T-helper 2 cell treated with Interferon-gamma antibody and Interleukin-4, amounts not matched to agents 100 ng/mL and 5 ng/mL, for 36 hours (primary cell): ENCODE measurements around the gene TNFSF10. TPM values are rescaled to one million over a fixed set of nuclear protein-coding genes. Genes with fewer than 3 reads are reported as not detected.

ENCODE experiments used
- intact Hi-C: fragments of 100-400 bp; cut with micrococcal nuclease; formaldehyde crosslinking; loops from one replicate; pipeline ENCODE4 v1.15.1; 2023
- total RNA-seq: library from RNA; stranded (reverse); gene quantifications from 2 replicates; pipeline ENCODE4 v1.2.3, GENCODE V29; 2022

The TNFSF10 gene
- total RNA-seq, 1 donor from 2014 or later: 140 TPM

DNA sequence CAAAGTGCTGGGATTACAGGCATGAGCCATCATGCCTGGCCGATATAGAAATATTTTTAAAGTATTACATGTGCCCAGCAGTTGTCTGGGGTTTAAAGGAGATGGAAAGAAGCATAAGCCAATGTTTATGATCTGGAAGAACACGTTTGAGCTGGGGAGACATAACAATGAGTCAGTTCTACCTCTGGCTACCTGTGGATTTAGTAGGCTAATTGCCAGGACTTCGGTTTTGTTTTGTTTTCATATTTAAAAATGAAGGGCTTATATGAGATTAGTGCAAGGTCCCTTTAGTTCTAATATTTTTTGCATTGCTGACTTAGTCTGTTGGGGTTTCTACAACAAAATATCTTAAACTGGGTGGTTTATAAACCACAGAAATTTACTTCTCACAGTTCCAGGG lies 22.9 kb upstream of the TNFSF10 start:
- intact Hi-C loops: no loop called here

DNA sequence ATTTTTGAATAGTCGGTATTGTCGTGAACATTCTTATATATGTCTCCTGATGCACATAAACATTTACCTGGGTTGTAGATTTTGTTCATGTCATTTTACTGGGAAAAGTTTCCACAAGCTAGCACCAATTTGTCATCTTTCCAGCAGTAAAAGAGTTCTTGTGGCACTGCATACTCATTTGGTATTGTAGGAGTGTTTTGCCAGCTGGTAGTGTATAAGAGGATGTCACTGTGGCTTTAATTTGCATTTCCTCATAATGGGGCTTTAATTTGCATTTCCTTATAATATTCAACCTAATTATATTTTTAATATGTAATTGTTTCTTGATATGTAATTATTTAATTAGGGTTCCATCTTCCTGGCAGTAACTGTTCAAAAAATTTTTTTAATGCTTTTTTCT lies 21.2 kb upstream of the TNFSF10 start:
- intact Hi-C loops: no loop called here

DNA sequence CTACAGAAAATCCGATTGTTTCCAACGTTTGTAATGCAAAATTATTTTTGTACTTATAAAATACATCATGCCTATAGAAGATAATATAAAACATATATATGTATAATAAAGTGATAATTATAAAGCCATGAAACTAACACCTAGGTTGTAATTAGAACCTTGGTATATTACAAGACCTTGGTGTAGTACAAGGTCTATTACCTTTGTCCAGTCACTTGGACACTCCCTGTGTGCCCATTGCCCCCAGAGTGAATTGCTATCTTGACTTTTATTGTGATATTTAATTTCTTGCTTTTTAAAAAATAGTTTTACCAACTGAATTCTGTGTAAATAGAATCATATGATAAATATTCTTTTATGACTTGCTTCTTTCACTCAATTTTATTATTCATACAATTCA lies 20.7 kb upstream of the TNFSF10 start:
- intact Hi-C loops: no loop called here

DNA sequence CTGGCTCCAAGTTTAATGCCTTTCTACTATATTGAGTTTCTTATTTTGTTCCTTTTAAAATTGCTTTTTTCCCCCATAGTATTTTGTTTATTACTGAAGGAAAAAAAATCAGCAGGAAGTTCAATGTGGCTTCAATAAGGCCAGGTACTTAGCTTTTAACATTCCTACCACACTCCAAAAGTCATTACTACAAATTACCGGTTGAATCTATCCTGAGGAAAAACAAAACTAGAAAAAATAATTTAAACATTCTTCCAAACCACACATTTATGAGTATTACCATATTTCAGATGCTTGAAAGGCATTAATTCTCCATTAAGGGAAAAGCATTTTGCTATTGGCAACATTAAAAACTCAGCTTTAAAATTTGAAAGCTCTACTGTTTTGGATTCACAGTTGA lies 20.2 kb upstream of the TNFSF10 start:
- intact Hi-C loops: no loop called here

DNA sequence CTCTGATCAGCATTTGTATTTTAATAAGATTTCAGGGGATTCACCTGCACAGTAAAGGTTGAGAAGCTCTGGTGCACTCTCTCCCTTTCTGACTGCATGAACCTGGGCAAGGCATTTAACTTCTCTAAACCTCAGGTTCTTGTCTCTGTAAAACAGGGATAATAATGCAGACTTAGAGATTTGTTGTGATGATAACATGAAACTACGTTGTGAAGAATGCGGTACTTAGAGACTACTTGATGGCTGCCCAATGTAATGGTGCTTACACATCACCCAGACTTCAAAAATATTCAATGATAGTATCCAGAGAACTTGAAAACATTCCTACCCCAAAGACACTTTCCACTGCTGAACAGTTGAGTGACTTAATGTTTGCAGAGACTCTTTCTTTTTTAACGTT lies 19.8 kb upstream of the TNFSF10 start:
- intact Hi-C loops: no loop called here

DNA sequence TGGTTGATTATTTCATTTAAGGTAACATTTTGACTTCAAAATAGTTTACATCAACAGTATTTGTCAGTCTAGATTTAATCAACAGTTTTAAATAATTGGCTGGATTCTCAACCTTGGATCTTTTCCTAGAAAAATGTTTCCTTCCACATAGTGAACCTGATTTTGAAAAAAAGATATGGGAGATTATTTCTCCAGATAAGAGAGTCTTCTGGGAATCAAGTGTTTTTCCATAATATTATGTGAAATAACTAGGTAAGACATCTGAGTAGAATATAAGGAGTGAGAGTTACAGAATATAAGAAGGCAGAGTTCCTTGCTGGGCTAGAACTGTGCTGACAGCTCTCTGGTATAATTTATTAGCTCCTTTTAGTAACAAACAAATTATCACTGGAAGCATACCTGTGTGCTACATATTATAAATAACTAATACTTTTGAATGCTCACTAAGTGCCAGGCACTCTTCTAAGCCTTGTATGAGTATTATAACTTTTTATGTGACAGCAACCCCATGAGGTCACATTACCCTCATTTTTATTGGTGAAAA lies 18.8 kb upstream of the TNFSF10 start:
- intact Hi-C loops: no loop called here

DNA sequence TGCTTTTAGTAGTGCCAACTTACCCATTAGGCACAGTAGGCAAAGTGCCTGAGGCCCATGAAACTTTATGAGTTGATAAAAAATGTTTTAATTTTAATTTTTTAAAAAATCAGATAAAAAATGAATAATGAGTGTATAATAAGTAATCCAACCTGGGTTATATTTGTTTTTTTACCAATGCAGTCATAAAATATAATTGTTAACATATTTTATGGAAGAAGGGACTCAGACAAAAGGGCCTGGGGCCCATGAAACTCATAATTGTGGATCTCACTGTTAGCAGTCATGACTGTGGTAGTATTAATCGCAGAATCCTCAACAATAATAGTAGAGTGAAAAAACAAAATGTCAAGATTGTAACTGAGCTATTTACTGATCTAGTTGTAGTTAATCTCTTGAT lies 16.8 kb upstream of the TNFSF10 start:
- intact Hi-C loops: no loop called here

DNA sequence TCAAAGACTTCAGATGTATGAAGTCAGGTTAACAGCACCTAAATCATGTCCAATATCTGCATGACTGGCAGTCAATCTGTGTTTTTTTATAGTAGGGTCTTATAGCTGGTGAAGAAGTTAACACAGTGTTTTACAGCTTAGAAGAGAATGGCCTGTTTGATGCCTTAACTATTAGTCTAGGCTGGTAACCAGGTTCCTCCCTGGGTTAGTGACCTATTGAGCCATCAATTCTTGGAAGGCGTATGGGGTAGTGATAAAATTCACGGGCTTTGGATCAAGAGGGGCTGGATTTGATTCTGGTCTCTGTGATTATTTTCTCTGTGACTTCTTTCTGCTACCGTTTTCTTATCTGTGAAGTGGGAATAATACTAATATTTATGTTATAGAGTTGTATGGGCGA lies 16.0 kb upstream of the TNFSF10 start:
- intact Hi-C loops: no loop called here

DNA sequence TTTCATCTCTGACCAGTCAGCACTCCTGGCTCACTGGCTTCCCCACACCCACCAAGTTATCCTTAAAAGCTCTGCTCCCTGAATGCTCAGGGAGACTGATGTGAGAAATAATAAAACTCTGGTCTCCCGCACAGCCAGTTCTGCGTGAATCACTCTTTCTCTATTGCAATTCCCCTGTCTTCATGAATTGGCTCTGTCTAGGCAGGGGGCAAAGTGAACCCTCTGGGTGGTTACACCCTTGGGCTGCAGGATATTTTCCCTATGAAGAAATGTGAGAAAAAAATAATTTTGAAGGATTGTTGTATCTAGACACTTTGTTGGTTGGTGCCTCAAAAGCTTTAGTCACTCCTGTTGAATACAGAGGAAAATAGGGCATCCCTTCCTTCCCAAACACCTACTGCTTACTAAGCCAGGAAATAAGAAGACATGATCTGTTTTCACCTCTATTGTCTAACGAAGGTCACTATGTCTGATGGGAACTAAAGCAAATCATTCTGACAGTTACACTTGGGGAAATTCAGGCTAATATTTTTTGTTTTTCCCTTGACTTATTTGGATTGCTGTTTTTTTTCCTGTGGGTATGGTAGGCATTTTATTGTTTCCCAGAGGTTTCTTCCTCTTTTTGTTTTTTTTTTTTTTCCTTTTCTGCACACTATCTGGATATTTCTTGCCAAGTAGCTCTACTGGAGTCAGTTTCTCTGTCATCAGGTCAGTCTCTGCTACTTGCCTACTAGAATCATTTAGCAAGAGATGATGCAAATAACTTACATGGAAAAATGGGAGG lies 15.3 kb upstream of the TNFSF10 start:
- intact Hi-C loops: no loop called here

DNA sequence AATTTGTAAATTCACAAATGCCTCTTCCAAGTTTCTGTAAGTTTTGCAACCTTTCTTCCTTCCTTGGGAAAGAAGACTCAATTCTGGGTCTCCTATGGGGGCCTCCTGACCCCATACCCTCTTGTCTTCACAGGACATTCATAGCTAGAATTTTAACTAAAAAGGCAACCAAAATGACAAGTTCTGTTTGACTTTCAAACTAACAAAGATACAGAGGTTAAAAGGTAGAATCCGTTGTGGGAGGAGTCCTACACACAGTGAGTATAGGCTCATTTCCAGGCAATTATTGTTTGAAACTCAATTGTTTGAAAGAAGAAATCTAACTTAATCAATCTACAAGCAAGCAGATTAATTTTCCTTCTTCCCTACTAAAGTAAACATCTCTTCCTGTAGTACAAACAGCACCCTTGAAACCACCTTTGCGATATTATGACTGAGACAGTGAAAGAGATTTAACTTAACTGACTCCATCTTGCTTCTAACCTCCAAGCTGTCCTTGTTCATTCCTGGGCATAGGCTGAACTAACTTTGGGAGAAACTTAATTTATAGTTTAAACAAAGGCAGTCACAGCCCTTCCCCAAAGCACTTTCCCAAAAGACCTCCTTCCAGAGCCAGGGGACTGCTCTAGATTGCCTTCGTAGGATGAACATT lies 14.4 kb upstream of the TNFSF10 start:
- intact Hi-C loops: no loop called here

DNA sequence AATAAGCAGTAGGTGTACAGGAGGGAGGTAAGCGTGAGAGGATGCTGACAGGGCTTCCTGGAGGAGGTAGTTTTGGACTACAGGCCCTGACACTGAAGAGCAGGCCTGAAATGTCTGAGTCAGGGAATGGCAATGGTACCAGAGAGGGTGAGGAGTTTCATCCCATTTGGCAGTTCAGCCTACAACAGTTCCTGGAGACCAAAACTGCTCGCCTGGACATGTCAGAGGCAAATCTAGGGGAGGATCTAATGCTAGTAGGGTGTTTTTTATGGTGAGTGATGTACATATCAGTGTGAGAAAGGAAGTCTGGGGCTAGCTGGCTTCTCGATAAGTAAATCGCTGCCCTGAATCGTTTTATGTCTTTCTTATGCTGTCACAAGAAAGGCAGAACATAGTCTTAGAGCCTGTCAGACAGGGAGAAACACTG lies 13.8 kb upstream of the TNFSF10 start:
- intact Hi-C loops: no loop called here

DNA sequence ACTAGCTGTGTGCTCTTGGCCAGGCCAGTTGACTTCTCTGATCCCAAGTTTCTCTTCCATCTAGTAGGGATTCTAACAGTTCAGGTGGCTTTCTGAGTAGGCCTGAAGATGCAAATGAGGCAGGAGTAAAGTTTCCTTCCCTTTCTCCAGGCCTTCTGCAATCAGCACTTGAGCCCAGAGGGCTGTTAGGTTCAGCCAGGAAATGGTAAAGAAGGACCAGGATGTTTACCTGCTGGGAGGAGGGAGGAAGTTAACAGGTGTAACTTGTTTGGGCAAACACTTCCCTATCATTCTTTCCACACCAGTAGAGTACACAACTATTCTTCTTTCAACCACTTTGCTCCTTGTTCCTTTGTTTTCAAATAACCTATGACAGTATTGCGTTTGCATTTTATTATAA lies 13.3 kb upstream of the TNFSF10 start:
- intact Hi-C loops: no loop called here

DNA sequence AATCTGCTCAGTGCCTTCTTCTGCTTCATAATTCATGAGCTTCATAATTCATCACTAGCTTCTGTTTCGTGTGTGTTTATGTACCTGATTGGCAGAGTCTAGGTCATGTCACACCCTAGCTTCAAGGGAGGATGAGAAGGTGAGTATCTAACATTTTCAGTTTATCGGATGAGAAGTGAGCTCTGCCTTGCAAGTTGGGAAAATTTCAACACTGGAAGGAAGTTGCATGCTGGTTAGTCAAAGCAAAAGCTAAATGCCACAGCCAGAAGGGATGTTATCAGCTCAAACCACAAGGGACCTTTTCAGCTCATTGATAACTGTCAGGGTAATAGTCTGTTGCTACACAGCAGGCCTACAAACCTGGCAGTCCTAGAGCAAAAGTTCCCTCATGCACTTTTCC lies 7.3 kb upstream of the TNFSF10 start:
- intact Hi-C loops: loop anchor here (1.0 to 2.0 kb wide), 5 partner anchors 8 to 62 kb away; no protein-coding TSS in a partner anchor

DNA sequence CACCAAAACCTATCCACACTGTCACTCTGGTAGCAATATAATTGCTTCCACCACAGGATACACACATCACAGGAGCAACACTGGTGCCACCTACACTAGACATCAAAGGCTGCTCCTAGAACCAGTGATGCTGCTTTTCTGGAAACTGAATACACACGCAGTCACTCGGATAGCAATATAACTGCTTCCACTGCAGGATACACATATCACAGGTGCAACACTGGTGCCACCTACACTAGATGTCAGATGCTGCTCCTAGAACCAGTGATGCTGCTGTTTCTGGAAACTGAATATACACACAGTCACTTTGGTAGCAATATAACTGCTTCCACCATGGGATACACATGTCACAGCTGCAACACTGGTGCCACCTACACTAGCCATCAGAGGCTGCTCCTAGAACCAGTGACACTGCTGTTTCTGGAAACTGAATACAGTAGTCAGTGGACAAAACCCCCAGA lies 6.9 kb upstream of the TNFSF10 start:
- intact Hi-C loops: loop anchor here (1.0 to 2.0 kb wide), 5 partner anchors 8 to 62 kb away; no protein-coding TSS in a partner anchor

DNA sequence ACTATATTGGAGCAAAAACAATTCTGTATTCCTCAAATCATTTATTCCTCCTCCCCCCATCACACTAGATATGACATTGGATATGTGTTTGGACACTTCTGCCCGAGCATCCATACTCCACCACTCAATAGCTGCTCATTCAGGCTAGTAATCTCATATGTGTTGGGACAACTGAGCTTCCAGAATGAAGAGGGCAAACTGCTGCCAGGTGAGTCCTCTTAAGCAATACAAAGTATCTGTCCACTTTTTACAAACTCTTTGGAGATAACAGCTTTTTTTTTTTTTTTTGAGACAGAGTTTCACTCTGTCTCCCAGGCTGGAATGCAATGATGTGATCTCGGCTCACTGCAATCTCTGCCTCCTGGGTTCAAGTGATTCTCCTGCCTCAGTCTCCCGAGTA lies 5.4 kb upstream of the TNFSF10 start:
- intact Hi-C loops: loop anchor here (10.0 kb wide), 2 partner anchors 1064 to 1274 kb away; partner anchors contain the start of gene TNIK

DNA sequence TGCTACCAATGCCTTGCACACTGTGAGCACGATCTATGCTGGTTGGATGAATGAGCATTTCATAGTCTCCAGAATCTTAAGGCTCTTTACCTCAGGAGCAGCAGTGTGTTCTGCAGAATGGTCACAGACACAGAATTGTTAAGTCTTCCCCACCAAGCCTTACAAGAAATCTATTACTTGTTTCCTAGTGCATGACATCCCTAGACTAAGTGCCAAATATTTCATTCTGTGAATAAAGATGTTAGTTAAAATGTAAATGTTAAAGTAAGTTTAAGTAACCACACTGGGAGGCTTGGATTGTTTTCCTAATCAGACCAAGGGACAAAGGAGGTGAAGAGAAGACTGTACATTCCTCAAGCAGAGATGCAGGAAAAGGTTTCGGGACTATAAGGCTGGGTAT lies 4.1 kb upstream of the TNFSF10 start:
- intact Hi-C loops: loop anchor here (10.0 kb wide), 2 partner anchors 1063 to 1273 kb away; partner anchors contain the start of gene TNIK

DNA sequence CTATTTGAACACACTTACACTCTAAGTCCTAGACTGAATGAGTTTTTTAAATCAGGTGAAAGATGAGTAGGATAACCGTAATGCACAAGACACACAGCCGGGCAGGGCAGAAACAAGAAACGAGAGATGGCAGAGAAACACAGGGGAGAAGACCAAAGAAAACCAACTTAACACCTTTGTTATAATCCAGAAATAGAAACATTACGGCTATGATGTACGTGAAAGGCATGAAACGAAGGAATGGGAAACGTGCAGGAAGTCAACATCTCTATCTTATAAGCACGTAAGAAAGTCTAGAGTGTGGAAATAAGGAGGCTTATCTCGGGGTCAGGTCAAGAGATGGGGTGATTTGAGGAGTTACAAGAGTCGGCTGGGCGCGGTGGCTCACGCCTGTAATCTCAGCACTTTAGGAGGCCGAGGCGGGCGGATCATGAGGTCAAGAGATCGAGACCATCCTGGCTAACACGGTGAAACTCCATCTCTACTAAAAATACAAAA lies 1.9 kb upstream of the TNFSF10 start:
- intact Hi-C loops: loop anchor here (10.0 kb wide), 2 partner anchors 1060 to 1270 kb away; partner anchors contain the start of gene TNIK

DNA sequence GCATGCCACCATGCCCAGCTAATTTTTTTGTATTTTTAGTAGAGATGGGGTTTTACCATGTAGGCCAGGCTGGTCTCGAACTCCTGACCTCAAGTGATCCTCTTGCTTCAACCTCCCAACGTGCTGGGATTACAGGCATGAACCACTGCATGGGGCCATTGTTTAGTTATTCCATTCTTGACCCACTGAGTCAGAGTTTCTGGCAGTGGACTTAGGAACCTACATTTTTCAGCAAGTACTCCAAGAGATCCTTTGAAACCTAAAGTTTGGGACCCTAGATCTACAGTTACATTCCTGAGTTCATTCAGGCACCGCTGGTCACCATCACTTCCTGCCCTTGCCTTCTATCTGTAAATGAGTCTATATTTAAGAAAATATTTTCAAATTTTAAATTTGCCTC lies 1.4 kb upstream of the TNFSF10 start:
- intact Hi-C loops: loop anchor here (10.0 kb wide), 2 partner anchors 1060 to 1270 kb away; partner anchors contain the start of gene TNIK

DNA sequence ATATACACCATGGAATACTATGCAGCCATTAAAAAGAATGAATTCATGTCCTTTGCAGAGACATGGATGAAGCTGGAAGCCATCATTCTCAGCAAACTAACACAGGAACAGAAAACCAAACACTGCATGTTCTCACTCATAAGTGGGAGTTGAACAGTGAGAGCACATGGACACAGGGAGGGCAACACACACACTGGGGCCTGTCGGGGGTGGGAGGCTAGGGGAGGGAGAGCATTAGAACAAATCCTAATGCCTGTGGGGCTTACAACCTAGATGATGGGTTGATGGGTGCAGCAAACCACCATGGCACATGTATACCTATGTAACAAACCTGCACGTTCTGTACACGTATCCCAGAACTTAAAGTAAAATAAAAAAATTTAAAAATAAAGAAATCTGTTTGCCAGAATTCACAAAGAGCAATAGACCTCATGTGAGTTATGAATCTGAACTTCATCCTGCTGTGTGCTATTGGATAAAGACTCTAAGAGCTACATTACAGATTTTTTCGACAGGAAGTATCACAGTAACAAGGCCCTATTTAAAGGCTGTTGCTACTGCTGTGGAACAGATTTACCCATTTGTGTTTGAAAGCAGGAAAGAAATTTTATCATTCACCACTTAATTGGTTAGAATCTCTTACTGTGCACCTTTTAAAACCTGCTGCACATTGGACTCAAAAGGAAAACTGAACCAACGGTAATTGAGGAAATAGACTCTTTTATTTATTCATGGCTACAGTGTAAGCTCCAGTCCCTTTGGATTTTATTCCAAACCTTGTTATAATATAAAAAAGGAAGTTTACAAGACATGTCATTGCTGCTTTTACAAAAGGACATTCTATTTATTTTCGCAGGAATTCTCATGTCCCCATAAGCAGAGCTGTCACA lies 1.1 kb downstream of the TNFSF10 start:
- intact Hi-C loops: loop anchor here (1.0 to 10.0 kb wide), 5 partner anchors 8 to 1267 kb away; partner anchors contain the start of gene TNIK

DNA sequence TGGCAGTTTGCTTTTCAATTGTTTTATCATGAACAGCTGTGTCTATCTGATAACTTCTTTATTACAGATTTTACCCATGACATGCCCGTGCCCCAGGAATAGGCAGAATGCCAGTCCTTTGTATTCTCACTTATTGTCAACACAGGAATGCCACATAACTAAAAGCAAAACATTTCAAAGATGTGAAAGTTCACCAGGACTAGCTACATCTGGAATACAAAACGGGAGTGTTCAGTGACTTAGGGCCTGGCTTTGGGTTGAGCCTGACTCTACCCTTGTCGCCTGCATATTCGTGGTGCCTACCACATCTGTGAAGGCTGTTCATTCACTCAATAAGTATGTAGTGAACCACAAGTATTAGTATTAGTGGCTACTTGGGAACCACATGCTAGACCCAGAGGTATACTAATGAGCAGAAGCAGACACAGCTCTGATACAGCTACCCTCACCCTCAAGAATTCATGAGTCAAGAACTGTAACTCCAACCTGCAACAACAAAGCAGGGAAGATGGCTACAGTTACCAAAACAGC lies 2.9 kb downstream of the TNFSF10 start:
- intact Hi-C loops: loop anchor here (10.0 kb wide), 2 partner anchors 1056 to 1266 kb away; partner anchors contain the start of gene TNIK
